Esophagus squamous epithelium (tissue), 5 donors: ENCODE measurements around the gene MKNK1. TPM values are rescaled to one million over a fixed set of nuclear protein-coding genes. Genes with fewer than 3 reads are reported as not detected.

Experiments
- DNase-seq: peaks from one replicate; lab custom pipeline; 2025; lab: John Stamatoyannopoulos, UW
- H3K27ac ChIP-seq, 4 donors: fragments of 200-600 bp; sonication (generic); one replicate each; pipeline ENCODE4 v1.5.1; 2016 to 2019; ENCODE audit warnings: mild to moderate bottlenecking in 1 of 4
- H3K27me3 ChIP-seq, 4 donors: fragments of 200-600 bp; sonication (generic); 1 replicate in 3 of 4; 2 replicates in 1 of 4; pipeline versions ENCODE4 v1.5.1 to v1.6.0; 2017 to 2021; ENCODE audit warnings: antibody characterized with exemption in 1 of 4
- H3K36me3 ChIP-seq, 3 donors: fragments of 200-600 bp; sonication (generic); one replicate each; pipeline ENCODE4 v1.5.1; 2016 to 2019
- H3K4me1 ChIP-seq, 3 donors: fragments of 200-600 bp; sonication (generic); one replicate each; pipeline ENCODE4 v1.5.1; 2017 to 2019
- H3K4me3 ChIP-seq, 4 donors: fragments of 200-600 bp; sonication (generic); 1 replicate in 3 of 4; 2 replicates in 1 of 4; pipeline ENCODE4 v1.5.1; 2016 to 2019; ENCODE audit warnings: mild to moderate bottlenecking in 2 of 4, moderate library complexity in 1 of 4
- H3K9me3 ChIP-seq, 3 donors: fragments of 200-600 bp; sonication (generic); one replicate each; pipeline ENCODE4 v1.5.1; 2016 to 2019
- CTCF ChIP-seq, 6 experiments: fragments of 450-650 bp in 4 of 6; fragments of 200-600 bp in 2 of 6; sonication (generic) in 2 of 6; IDR thresholded peaks; one replicate each; pipeline ENCODE4 v1.5.1; 2016 to 2019; ENCODE audit warnings: antibody characterized with exemption in 6 of 6, mild to moderate bottlenecking in 4 of 6, moderate library complexity in 4 of 6
- POLR2A ChIP-seq, 4 donors: fragments of 450-650 bp; IDR thresholded peaks; one replicate each; pipeline ENCODE4 v1.6.1; 2017; ENCODE audit warnings: antibody characterized with exemption in 4 of 4, mild to moderate bottlenecking in 4 of 4, moderate library complexity in 3 of 4
- WGBS, 2 donors: methylation state at CpG; one replicate each; pipeline ENCODE4 v1.1.5; 2018; 5-methylcytosine and 5-hydroxymethylcytosine counted together
- intact Hi-C: fragments of 100-400 bp; cut with DNase I; formaldehyde crosslinking; loops from one replicate; pipeline ENCODE4 v1.15.0; 2022
- total RNA-seq, 4 donors: library from RNA; depleted of rRNA; stranded (reverse); fragments of >200 nt; gene quantifications; one replicate each; pipeline ENCODE4 v1.1.0, GENCODE V29; 2016
- donor health status: DM: yes; HTN: yes; CAD: no.

Gene MKNK1
- total RNA-seq, 4 donors from 2014 or later: 18.2 to 33.7 (median 33.6) TPM

GRCh38 chr1:46526691-46527291 is 77.3 kb downstream of the MKNK1 start:
- H3K4me3 ChIP-seq: no peak overlapping the region
- DNase-seq: no peak
- TF ChIP-seq CTCF (IDR thresholded peaks at IDR 0.05): no peak
- 37 to 57% methylated on average over 6 to 9 of the region's 14 CpGs for WGBS, 2 donors
- intact Hi-C loops: loop anchor here (5.0 kb wide), 1 partner anchor 49 kb away; no protein-coding TSS in a partner anchor
- H3K9me3 ChIP-seq: no peaks in the 10 kb centered on the region
- no peak overlapping the region for H3K27ac ChIP-seq
- H3K36me3 ChIP-seq: no peaks in the 10 kb centered on the region
- H3K4me1 ChIP-seq: peaks cover 15 to 52% (median 20%) of the 10 kb centered on the region in 3 donors
- H3K27me3 ChIP-seq: peaks cover 0 to 72% (median 0%) of the 10 kb centered on the region in 4 donors

GRCh38 chr1:46526013-46526690 is 77.9 kb downstream of the MKNK1 start:
- no peak overlapping the region for H3K27ac ChIP-seq
- WGBS, 2 donors: 66 to 76% methylated on average over 7 to 13 of the region's 17 CpGs
- no peak for TF ChIP-seq POLR2A (IDR thresholded peaks at IDR 0.05)
- TF ChIP-seq CTCF (IDR thresholded peaks at IDR 0.05): no peak

DNA sequence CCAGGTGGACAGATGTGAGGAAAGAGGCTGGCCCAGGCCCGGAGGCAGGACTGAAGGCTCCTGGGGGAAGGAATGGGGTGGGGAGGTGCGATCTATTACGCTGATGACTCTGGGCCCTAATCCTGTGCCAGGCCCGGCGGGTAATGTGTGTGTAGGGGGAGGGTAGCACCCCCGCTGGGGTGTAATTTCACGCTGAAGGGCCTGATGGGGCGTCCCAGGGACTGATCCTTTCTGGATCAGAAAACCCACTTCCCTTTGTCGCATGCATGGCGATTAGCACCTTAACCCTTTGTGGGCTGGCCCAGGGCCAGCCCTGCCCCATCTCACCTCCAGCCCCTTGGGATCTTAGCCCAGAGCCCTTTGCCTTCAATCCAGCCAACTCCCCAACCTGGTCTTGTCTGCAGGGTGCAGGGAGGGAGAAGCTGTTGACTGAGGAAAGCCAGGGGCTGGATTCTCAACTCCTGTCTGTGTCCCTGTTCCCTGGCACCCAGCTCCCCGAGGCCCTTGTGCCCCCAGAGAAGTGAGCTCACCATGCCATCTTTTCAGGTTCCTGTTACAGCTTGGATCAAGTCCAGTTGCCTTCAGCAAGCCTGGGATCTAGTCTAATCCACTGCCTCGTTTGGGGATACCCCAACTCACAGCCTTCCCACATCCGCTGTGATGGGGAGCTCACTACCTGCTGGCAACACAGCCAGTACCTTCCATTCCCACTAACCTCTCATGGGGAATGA is 78.7 kb downstream of the MKNK1 start:
- 49 to 54% methylated on average over 11 to 13 of the region's 13 CpGs for WGBS, 2 donors
- H3K4me3 ChIP-seq: no peak overlapping the region
- peaks cover 15 to 59% (median 20%) of the 10 kb centered on the region in 3 donors for H3K4me1 ChIP-seq
- H3K27ac ChIP-seq: no peak overlapping the region
- no peaks in the 10 kb centered on the region for H3K36me3 ChIP-seq
- TF ChIP-seq CTCF (IDR thresholded peaks at IDR 0.05): no peak
- TF ChIP-seq POLR2A (IDR thresholded peaks at IDR 0.05): no peak
- H3K9me3 ChIP-seq: no peaks in the 10 kb centered on the region
- peaks cover 0 to 58% (median 0%) of the 10 kb centered on the region in 4 donors for H3K27me3 ChIP-seq
- intact Hi-C loops: loop anchor here (5.0 kb wide), 1 partner anchor 48 kb away; no protein-coding TSS in a partner anchor
- no peak for DNase-seq

More at GRCh38 chr1:46526013-46526690, 77.9 kb downstream of the MKNK1 start:
- peaks cover 0 to 66% (median 0%) of the 10 kb centered on the region in 4 donors for H3K27me3 ChIP-seq
- H3K4me3 ChIP-seq: no peak overlapping the region
- H3K36me3 ChIP-seq: no peaks in the 10 kb centered on the region
- intact Hi-C loops: loop anchor here (5.0 kb wide), 1 partner anchor 49 kb away; no protein-coding TSS in a partner anchor
- no peak for DNase-seq
- peaks cover 15 to 59% (median 20%) of the 10 kb centered on the region in 3 donors for H3K4me1 ChIP-seq
- H3K9me3 ChIP-seq: no peaks in the 10 kb centered on the region

DNA sequence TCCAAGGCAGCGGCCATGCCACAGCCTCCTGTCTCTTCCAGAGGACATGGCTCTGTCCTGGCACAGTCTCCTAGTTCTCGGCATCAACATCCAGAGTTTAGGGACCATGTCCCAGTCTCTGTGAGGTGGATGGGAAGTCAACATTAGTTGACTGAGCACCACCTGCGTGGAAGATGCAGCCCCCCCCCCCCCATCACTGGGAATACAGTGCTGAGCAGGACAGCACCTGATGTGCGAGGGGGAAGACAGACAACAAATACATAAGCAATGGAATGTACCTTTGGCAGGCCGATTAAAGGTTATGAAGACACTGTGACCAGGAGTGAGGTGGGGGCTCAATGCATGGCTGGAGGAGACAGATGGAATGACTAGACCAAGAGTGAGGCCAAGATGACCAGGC is 79.2 kb downstream of the MKNK1 start:
- Histone ChIP-seq H3K9me3 (no peaks in the 10 kb centered on the region), H3K4me1 (peaks cover 15 to 60% (median 22%) of the 10 kb centered on the region in 3 donors), H3K4me3 (no peak overlapping the region), H3K36me3 (no peaks in the 10 kb centered on the region), H3K27ac (no peak overlapping the region), H3K27me3 (peaks cover 0 to 52% (median 0%) of the 10 kb centered on the region in 4 donors)
- intact Hi-C loops: loop anchor here (5.0 kb wide), 1 partner anchor 48 kb away; no protein-coding TSS in a partner anchor
- no peak for TF ChIP-seq CTCF (IDR thresholded peaks at IDR 0.05)
- no peak for TF ChIP-seq POLR2A (IDR thresholded peaks at IDR 0.05)
- DNase-seq: no peak
- WGBS, 2 donors: 67 to 75% methylated on average over 3 to 4 of the region's 5 CpGs
